Neural progenitor cell (in vitro differentiated cells): ENCODE measurements around the gene SULT1A2. TPM values are rescaled to one million over a fixed set of nuclear protein-coding genes. Genes with fewer than 3 reads are reported as not detected.
"Not testable (repeated sequence)": the region's sequence is repeated elsewhere in the genome, so short reads cannot be mapped to it uniquely, and the experiment has no call there.

Source experiments
- DNase-seq: peaks from one replicate; pipeline ENCODE4 v3.0.0-alpha.2; 2016; ENCODE audit warnings: low spot score
- H2AFZ ChIP-seq: fragments of 200-600 bp; sonication (generic); replicated peaks from 2 replicates; pipeline ENCODE4 v1.6.1; 2016; ENCODE audit warnings: antibody characterized with exemption
- H3F3A ChIP-seq: fragments of 200-600 bp; sonication (generic); 2 replicates; pipeline ENCODE4 v1.6.1; 2016; ENCODE audit warnings: antibody characterized with exemption, low read depth
- H3K27ac ChIP-seq: fragments of 200-600 bp; sonication (generic); 2 replicates; pipeline ENCODE4 v1.5.1; 2016; ENCODE audit warnings: mild to moderate bottlenecking
- H3K27me3 ChIP-seq: fragments of 200-600 bp; sonication (generic); 2 replicates; pipeline ENCODE4 v1.6.1; 2016; ENCODE audit warnings: mild to moderate bottlenecking, moderate library complexity
- H3K36me3 ChIP-seq: fragments of 200-600 bp; sonication (generic); 2 replicates; pipeline ENCODE4 v1.5.1; 2016
- H3K4me1 ChIP-seq: fragments of 200-600 bp; sonication (generic); 2 replicates; pipeline ENCODE4 v1.6.1; 2016; ENCODE audit warnings: mixed run types
- H3K4me2 ChIP-seq: fragments of 200-600 bp; sonication (generic); 2 replicates; pipeline ENCODE4 v1.6.1; 2016
- H3K4me3 ChIP-seq: fragments of 200-600 bp; sonication (generic); 2 replicates; pipeline ENCODE4 v1.5.1; 2016
- H3K79me2 ChIP-seq: fragments of 200-600 bp; sonication (generic); 2 replicates; pipeline ENCODE4 v1.6.1; 2016; ENCODE audit warnings: low read depth
- H3K9ac ChIP-seq: fragments of 200-600 bp; sonication (generic); 2 replicates; pipeline ENCODE4 v1.6.1; 2016
- H3K9me3 ChIP-seq: fragments of 200-600 bp; sonication (generic); 2 replicates; pipeline ENCODE4 v1.5.1; 2016; ENCODE audit warnings: low read depth
- H4K20me1 ChIP-seq: fragments of 200-600 bp; sonication (generic); 2 replicates; pipeline ENCODE4 v1.6.1; 2016; ENCODE audit warnings: low read depth
- H3K27ac Mint-ChIP-seq: 3 replicates; pipeline ENCODE4 v1.8.0; 2021; ENCODE audit warnings: mixed read lengths
- H3K27me3 Mint-ChIP-seq: 2 replicates; pipeline ENCODE4 v1.8.0; 2022; ENCODE audit warnings: low read depth, mild to moderate bottlenecking, inconsistent platforms, moderate library complexity, mixed read lengths; ENCODE audit not compliant: insufficient read depth
- H3K36me3 Mint-ChIP-seq: 3 replicates; pipeline ENCODE4 v1.8.0; 2021; ENCODE audit warnings: mixed read lengths
- H3K4me1 Mint-ChIP-seq: 3 replicates; pipeline ENCODE4 v1.8.0; 2021; ENCODE audit warnings: mixed read lengths
- H3K4me3 Mint-ChIP-seq: 3 replicates; pipeline ENCODE4 v1.8.0; 2021; ENCODE audit warnings: mild to moderate bottlenecking, moderate library complexity, mixed read lengths
- H3K9me3 Mint-ChIP-seq: 3 replicates; pipeline ENCODE4 v1.8.0; 2020; ENCODE audit warnings: mixed read lengths
- CTCF ChIP-seq: fragments of 200-600 bp; sonication (generic); IDR thresholded peaks from 2 replicates; pipeline ENCODE4 v1.5.1; 2017; ENCODE audit warnings: antibody characterized with exemption, mild to moderate bottlenecking
- EZH2 ChIP-seq: fragments of 200-600 bp; sonication (generic); IDR thresholded peaks from 2 replicates; pipeline ENCODE4 v1.6.1; 2017; ENCODE audit warnings: antibody characterized with exemption, mild to moderate bottlenecking, moderate library complexity
- EZH2phosphoT487 ChIP-seq: fragments of 200-600 bp; sonication (generic); IDR thresholded peaks from 2 replicates; pipeline ENCODE4 v1.6.1; 2017; ENCODE audit warnings: antibody characterized with exemption
- total RNA-seq: library from RNA; depleted of rRNA; stranded (reverse); fragments of >200 nt; gene quantifications from 2 replicates; pipeline ENCODE4 v1.2.3, GENCODE V29; 2015; ENCODE audit warnings: low replicate concordance

The SULT1A2 gene
- total RNA-seq, 1 donor from 2014 or later: not detected

- Histone ChIP-seq H3K4me2 (no peak overlapping the region), H3K9me3 (no peaks in the 10 kb centered on the region), H3F3A (no peaks in the 10 kb centered on the region), H3K27ac (no peak overlapping the region), H3K79me2 (no peaks in the 10 kb centered on the region), H3K4me1 (no peaks in the 10 kb centered on the region), H4K20me1 (no peaks in the 10 kb centered on the region), H3K36me3 (no peaks in the 10 kb centered on the region), H3K4me3 (no peak overlapping the region), H2AFZ (no peak overlapping the region), H3K9ac (no peak overlapping the region), H3K27me3 (no peaks in the 10 kb centered on the region)
- Mint-ChIP-seq H3K4me3 (no peak overlapping the region), H3K4me1 (peaks cover 18% of the 10 kb centered on the region), H3K27me3 (peaks cover 12% of the 10 kb centered on the region), H3K36me3 (no peaks in the 10 kb centered on the region), H3K27ac (no peak overlapping the region), H3K9me3 (no peaks in the 10 kb centered on the region)
- TF ChIP-seq EZH2phosphoT487 (no peak), CTCF (no peak), EZH2 (no peak)
- no peak for DNase-seq
Observed at GRCh38 chr16:28546626-28547025, 50.2 kb downstream of the SULT1A2 start.

- not testable (repeated sequence) for H3K36me3 Mint-ChIP-seq, DNase-seq, H3K27me3 ChIP-seq, H3K36me3 ChIP-seq, H2AFZ ChIP-seq, H3F3A ChIP-seq, H3K4me3 Mint-ChIP-seq, H3K9ac ChIP-seq, H3K4me1 ChIP-seq, H4K20me1 ChIP-seq, H3K79me2 ChIP-seq, H3K4me3 ChIP-seq, H3K9me3 ChIP-seq, H3K27ac ChIP-seq, H3K9me3 Mint-ChIP-seq, H3K27ac Mint-ChIP-seq, H3K4me2 ChIP-seq
- H3K4me1 Mint-ChIP-seq: peaks cover 18% of the 10 kb centered on the region
- peaks cover 11% of the 10 kb centered on the region for H3K27me3 Mint-ChIP-seq
Observed at GRCh38 chr16:28545964-28546363, 50.9 kb downstream of the SULT1A2 start.

GRCh38 chr16:28544998-28545397 is 51.9 kb downstream of the SULT1A2 start:
- Histone ChIP-seq H3K36me3 (no peaks in the 10 kb centered on the region), H2AFZ (no peak overlapping the region), H3K4me3 (no peak overlapping the region), H4K20me1 (no peaks in the 10 kb centered on the region), H3K9ac (no peak overlapping the region), H3F3A (no peaks in the 10 kb centered on the region), H3K27me3 (no peaks in the 10 kb centered on the region), H3K79me2 (no peaks in the 10 kb centered on the region), H3K4me2 (no peak overlapping the region), H3K4me1 (no peaks in the 10 kb centered on the region), H3K9me3 (no peaks in the 10 kb centered on the region), H3K27ac (no peak overlapping the region)
- H3K4me1 Mint-ChIP-seq: peaks cover 18% of the 10 kb centered on the region
- H3K4me3 Mint-ChIP-seq: no peak overlapping the region
- no peak for TF ChIP-seq CTCF
- TF ChIP-seq EZH2: no peak
- no peak for TF ChIP-seq EZH2phosphoT487
- DNase-seq: no peak
- no peaks in the 10 kb centered on the region for H3K36me3 Mint-ChIP-seq
- H3K27me3 Mint-ChIP-seq: peaks cover 9% of the 10 kb centered on the region
- H3K9me3 Mint-ChIP-seq: no peaks in the 10 kb centered on the region
- peak overlapping the region; percentile 31 for H3K27ac Mint-ChIP-seq

- no peak overlapping the region for H3K4me3 ChIP-seq
- Mint-ChIP-seq H3K4me3 (no peak overlapping the region), H3K36me3 (no peaks in the 10 kb centered on the region), H3K4me1 (peaks cover 11% of the 10 kb centered on the region), H3K27ac (no peak overlapping the region), H3K27me3 (peaks cover 6% of the 10 kb centered on the region), H3K9me3 (no peaks in the 10 kb centered on the region)
- no peak overlapping the region for H3K27ac ChIP-seq
- no peaks in the 10 kb centered on the region for H3K36me3 ChIP-seq
- H3K9ac ChIP-seq: no peak overlapping the region
- H3K4me1 ChIP-seq: no peaks in the 10 kb centered on the region
- no peak overlapping the region for H3K4me2 ChIP-seq
- H3K9me3 ChIP-seq: no peaks in the 10 kb centered on the region
- H3F3A ChIP-seq: no peaks in the 10 kb centered on the region
- no peaks in the 10 kb centered on the region for H3K27me3 ChIP-seq
- peak overlapping the region; percentile 3 for H2AFZ ChIP-seq
- TF ChIP-seq CTCF: no peak
- TF ChIP-seq EZH2phosphoT487: no peak
- TF ChIP-seq EZH2: no peak
- DNase-seq: no peak
- H3K79me2 ChIP-seq: no peaks in the 10 kb centered on the region
- no peaks in the 10 kb centered on the region for H4K20me1 ChIP-seq
Observed at GRCh38 chr16:28543072-28543471, 53.8 kb downstream of the SULT1A2 start.
